Thyroid gland (tissue), 4 donors: ENCODE data around the gene SETD3. TPM values are rescaled to one million over a fixed set of nuclear protein-coding genes. Genes with fewer than 3 reads are reported as not detected.
A peak's percentile ranks its signal among the peaks of the same experiment; 100 is the strongest.

Source experiments
- DNase-seq, 2 donors: peaks; one replicate each; pipeline ENCODE4 v3.0.0-alpha.2; 2019
- H3K27ac ChIP-seq, 3 donors: fragments of 200-600 bp; sonication (generic); 1 replicate in 2 of 3; 2 replicates in 1 of 3; pipeline ENCODE4 v1.5.1; 2016 to 2019; ENCODE audit warnings: mild to moderate bottlenecking in 1 of 3, moderate library complexity in 1 of 3
- H3K27me3 ChIP-seq: fragments of 200-600 bp; sonication (generic); one replicate; pipeline ENCODE4 v1.5.1; 2019
- H3K36me3 ChIP-seq, 2 donors: fragments of 200-600 bp; sonication (generic); one replicate each; pipeline ENCODE4 v1.5.1; 2016 to 2019
- H3K4me1 ChIP-seq, 2 donors: fragments of 200-600 bp; sonication (generic); one replicate each; pipeline ENCODE4 v1.5.1; 2017 to 2019
- H3K4me3 ChIP-seq, 3 donors: fragments of 200-600 bp; sonication (generic); replicated peaks in 1 of 3; 1 replicate in 2 of 3; 2 replicates in 1 of 3; pipeline ENCODE4 v1.5.1; 2016; ENCODE audit warnings: mild to moderate bottlenecking in 1 of 3
- H3K9me3 ChIP-seq: fragments of 200-600 bp; sonication (generic); one replicate; pipeline ENCODE4 v1.5.1; 2017
- CTCF ChIP-seq, 6 experiments: fragments of 200-600 bp in 3 of 6; fragments of 450-650 bp in 3 of 6; sonication (generic) in 3 of 6; IDR thresholded peaks; one replicate each; pipeline ENCODE4 v1.5.1; 2016 to 2019; ENCODE audit warnings: antibody characterized with exemption in 6 of 6, mild to moderate bottlenecking in 2 of 6, inconsistent platforms in 1 of 6, moderate library complexity in 1 of 6
- POLR2A ChIP-seq, 2 donors: fragments of 450-650 bp; IDR thresholded peaks; one replicate each; pipeline ENCODE4 v1.6.1; 2017; ENCODE audit warnings: antibody characterized with exemption in 2 of 2, mild to moderate bottlenecking in 2 of 2, moderate library complexity in 1 of 2
- WGBS, 2 donors: methylation state at CpG; one replicate each; pipeline ENCODE4 v1.1.5; 2017; 5-methylcytosine and 5-hydroxymethylcytosine counted together
- intact Hi-C: fragments of 100-400 bp; cut with DNase I; formaldehyde crosslinking; loops from one replicate; pipeline ENCODE4 v1.15.1; 2023
- total RNA-seq, 4 donors: library from RNA; depleted of rRNA; stranded (reverse); fragments of >200 nt; gene quantifications; one replicate each; pipeline ENCODE4 v1.2.3, GENCODE V29; 2016

SETD3 gene
- total RNA-seq, 4 donors from 2014 or later, result 119 to 141 (median 130) TPM

DNA sequence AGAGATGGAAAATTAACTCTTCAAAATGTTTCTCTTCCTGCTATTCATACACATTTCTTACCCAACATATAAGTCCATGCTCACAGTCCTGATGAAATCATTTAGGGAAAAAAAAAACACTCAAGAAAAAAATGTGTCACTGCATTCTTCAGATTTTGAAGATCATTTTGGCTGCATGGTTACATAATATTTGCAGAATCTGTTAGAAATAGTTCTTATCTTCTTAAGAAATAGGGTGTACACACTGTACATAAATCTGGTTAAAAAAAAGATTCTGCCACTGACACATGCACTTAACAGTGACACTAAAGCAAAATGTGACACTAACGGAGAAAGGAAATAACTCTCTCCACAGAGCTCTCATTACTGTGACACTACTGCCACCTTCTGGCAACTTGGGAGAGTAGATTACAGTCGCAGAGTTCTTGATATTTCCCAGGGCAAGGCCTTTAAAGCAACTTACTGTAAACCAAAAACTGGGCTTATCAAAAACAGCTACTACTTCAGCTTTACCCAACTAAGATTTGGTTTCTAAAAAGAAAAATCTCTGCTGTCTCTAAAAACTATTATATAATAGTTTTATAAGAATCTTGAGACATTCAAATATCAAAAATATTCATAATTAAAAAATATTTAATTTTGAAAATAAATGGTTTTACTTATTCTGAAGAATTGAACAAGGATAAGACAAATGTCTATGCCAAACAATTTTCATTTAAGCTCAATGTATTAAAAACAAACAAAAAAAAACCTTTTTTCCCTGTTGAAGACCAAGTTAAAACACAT, 65.0 kb downstream of the SETD3 start:
- Histone ChIP-seq H3K4me1 (peaks cover 6 to 13% of the 10 kb centered on the region in 2 donors), H3K4me3 (no peak overlapping the region), H3K9me3 (no peaks in the 10 kb centered on the region), H3K27ac (no peak overlapping the region), H3K36me3 (peaks cover 0 to 3% of the 10 kb centered on the region in 2 donors), H3K27me3 (no peaks in the 10 kb centered on the region)
- intact Hi-C loops, result no loop called here
- WGBS, 2 donors, result 3 to 4% methylated on average over 2 of the region's 2 CpGs
- no peak for TF ChIP-seq POLR2A (IDR thresholded peaks at IDR 0.05)
- peak; percentile 42 to 86 (median 80) for TF ChIP-seq CTCF (IDR thresholded peaks at IDR 0.05)
- peak; percentile 43 to 52 for DNase-seq

GRCh38 chr14:99413911-99414310, 66.7 kb downstream of the SETD3 start:
- Histone ChIP-seq H3K4me3 (no peak overlapping the region), H3K36me3 (peaks cover 0 to 3% of the 10 kb centered on the region in 2 donors), H3K9me3 (no peaks in the 10 kb centered on the region), H3K4me1 (peaks cover 0 to 5% of the 10 kb centered on the region in 2 donors), H3K27ac (no peak overlapping the region), H3K27me3 (no peaks in the 10 kb centered on the region)
- intact Hi-C loops, result no loop called here
- WGBS, 2 donors, result 93 to 95% methylated on average over 17 of the region's 17 CpGs
- TF ChIP-seq CTCF (IDR thresholded peaks at IDR 0.05) (no peak), POLR2A (IDR thresholded peaks at IDR 0.05) (no peak)
- DNase-seq, result no peak

DNA sequence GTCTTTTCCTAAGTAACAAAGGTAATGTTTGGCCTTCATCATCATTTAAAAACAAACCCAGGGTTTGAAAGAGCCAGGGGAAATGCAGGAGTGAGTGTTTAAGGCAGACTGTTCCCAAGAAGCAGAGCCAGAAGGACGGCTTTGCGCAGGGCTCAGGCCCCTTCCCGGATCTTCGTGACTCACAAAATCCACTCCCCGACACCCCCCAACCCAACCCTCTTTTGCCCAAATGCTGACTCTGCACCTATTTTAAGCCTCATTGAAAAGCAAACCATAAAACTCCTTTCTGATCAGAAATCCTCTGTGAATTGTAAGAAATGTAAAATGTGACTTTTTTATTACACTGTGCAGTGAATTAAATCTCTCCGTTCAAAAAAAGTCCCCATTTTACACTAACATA, 67.5 kb downstream of the SETD3 start:
- intact Hi-C loops, result no loop called here
- Histone ChIP-seq H3K4me3 (no peak overlapping the region), H3K4me1 (peaks cover 0 to 5% of the 10 kb centered on the region in 2 donors), H3K36me3 (peaks cover 0 to 3% of the 10 kb centered on the region in 2 donors), H3K9me3 (no peaks in the 10 kb centered on the region), H3K27ac (no peak overlapping the region), H3K27me3 (no peaks in the 10 kb centered on the region)
- no peak for DNase-seq
- TF ChIP-seq CTCF (IDR thresholded peaks at IDR 0.05) (no peak), POLR2A (IDR thresholded peaks at IDR 0.05) (no peak)
- WGBS, 2 donors, result 86 to 89% methylated on average over 6 of the region's 6 CpGs

DNA sequence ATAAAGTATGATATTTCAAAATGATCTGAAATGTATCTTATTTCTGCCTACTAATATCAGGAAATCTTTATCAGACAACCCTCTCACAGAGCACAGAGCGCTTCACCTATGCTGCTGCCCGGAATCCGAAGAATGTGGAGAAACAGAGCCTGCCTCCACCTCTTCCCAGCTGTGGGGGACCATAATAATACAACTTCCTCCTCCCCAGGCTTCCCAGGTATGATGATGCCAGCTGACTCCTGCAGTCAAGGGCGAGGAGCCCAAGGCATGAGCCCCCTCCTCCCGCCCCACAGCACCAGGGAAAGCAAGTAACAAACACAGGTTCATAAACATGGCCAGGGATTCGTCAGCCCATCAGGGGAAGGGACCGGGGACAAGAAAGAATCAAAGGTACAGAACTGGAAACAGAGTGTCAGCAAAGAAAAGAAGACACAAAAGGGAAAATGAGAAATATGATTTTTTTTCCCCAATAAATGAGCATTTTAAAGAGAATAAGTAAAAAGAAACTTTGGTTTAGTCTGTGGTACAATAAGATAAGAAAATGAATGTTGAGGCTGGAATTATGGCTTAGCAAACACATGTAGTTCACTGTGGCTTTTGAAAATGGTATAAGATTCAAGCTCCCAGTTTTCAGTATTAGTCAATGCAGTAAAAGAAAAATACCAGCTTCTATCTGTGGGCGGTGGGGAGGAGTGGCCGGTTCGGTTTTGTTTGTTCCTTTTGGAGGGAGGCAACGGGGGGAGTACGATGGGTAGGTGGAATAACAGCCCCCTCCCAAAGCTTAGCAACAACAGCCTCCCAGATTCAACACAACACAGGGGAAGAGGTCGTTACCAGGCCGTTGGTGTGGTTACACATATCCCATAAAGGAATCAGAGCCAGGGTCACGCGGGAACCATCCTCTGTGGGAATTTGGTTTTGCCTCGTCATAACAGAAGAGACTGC, 68.3 kb downstream of the SETD3 start:
- Histone ChIP-seq H3K9me3 (no peaks in the 10 kb centered on the region), H3K27me3 (no peaks in the 10 kb centered on the region), H3K27ac (no peak overlapping the region), H3K4me3 (no peak overlapping the region), H3K4me1 (peaks cover 0 to 5% of the 10 kb centered on the region in 2 donors), H3K36me3 (peaks cover 0 to 3% of the 10 kb centered on the region in 2 donors)
- no peak for DNase-seq
- intact Hi-C loops, result no loop called here
- TF ChIP-seq POLR2A (IDR thresholded peaks at IDR 0.05) (no peak), CTCF (IDR thresholded peaks at IDR 0.05) (no peak)
- 86 to 88% methylated on average over 17 of the region's 17 CpGs for WGBS, 2 donors
